Measurements from ENCODE around the gene SSTR1.

DNA sequence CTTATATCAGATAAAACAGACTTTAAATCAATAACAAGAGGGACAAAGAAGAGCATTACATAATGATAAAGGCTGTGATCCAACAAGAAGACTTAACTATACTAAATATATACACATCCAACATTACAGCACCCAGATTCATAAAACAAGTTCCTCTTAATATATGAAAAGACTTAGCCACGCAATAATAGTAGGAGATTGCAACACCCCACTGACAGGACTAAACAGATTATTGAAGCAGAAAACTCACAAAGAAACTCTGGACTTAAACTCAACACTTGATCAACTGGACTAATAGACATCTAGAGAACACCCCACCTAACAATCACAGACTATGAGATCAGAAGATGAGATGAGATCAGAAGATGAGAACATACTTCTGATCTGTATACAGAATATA, 53.9 kb downstream of the SSTR1 start:
- no peak for TF ChIP-seq CTCF (IDR thresholded peaks at IDR 0.05)
- no peak for TF ChIP-seq POLR2A (IDR thresholded peaks at IDR 0.05)
